GM18520 (cell line): ENCODE results near the gene UMOD.

Experiments
- ATAC-seq: cut with Tn5 transposase; IDR thresholded peaks from one replicate; pipeline ENCODE4 v1.9.1; 2021; ENCODE audit not compliant: unreplicated experiment

The UMOD gene

GRCh38 chr16:20302389-20302788 lies 50.1 kb downstream of the UMOD start:
- no peak for ATAC-seq

GRCh38 chr16:20301840-20302239 lies 50.7 kb downstream of the UMOD start:
- ATAC-seq: no peak

GRCh38 chr16:20300312-20301097 lies 52.0 kb downstream of the UMOD start:
- ATAC-seq: no peak

GRCh38 chr16:20298452-20298851 lies 54.1 kb downstream of the UMOD start:
- no peak for ATAC-seq

- no peak for ATAC-seq
These were observed 61.0 kb downstream of the UMOD start for GRCh38 chr16:20291208-20292206.

GRCh38 chr16:20289571-20289970 lies 62.9 kb downstream of the UMOD start:
- ATAC-seq: no peak

GRCh38 chr16:20285993-20286499 lies 66.5 kb downstream of the UMOD start:
- ATAC-seq: no peak
